Activated naive CD8-positive, alpha-beta T cell treated with anti-CD3 and anti-CD28 coated beads, Interleukin-2, amount 50 U/mL, for 16 hours (primary cell): ENCODE measurements around the gene KRTAP12-3.
"Not testable (repeated sequence)": the region's sequence is repeated elsewhere in the genome, so short reads cannot be mapped to it uniquely, and the experiment has no call there.

Experiments
- DNase-seq: peaks from one replicate; pipeline ENCODE4 v3.0.0-alpha.2; 2020; ENCODE audit warnings: low read depth, low spot score

KRTAP12-3 gene

DNA sequence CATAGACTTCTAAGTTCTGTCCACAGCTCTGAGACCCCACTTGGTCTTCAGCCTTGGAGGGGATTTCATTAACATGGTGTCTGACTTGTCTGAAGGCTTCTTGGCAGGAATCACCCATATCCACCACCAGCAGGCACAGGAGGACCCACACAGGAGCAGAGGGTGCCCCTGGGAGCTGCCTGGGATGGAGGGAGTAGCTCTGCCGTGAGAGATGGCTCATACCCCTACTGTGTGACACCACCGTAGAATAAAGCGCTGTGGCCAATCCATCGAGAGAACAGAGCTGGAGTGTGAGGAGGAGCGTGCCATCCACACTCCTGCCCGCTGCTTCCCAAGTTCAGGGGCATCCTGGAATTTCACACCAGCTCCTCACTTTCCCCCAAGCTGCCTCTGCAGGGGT lies 27.3 kb downstream of the KRTAP12-3 start:
- DNase-seq, result not testable (repeated sequence)

DNA sequence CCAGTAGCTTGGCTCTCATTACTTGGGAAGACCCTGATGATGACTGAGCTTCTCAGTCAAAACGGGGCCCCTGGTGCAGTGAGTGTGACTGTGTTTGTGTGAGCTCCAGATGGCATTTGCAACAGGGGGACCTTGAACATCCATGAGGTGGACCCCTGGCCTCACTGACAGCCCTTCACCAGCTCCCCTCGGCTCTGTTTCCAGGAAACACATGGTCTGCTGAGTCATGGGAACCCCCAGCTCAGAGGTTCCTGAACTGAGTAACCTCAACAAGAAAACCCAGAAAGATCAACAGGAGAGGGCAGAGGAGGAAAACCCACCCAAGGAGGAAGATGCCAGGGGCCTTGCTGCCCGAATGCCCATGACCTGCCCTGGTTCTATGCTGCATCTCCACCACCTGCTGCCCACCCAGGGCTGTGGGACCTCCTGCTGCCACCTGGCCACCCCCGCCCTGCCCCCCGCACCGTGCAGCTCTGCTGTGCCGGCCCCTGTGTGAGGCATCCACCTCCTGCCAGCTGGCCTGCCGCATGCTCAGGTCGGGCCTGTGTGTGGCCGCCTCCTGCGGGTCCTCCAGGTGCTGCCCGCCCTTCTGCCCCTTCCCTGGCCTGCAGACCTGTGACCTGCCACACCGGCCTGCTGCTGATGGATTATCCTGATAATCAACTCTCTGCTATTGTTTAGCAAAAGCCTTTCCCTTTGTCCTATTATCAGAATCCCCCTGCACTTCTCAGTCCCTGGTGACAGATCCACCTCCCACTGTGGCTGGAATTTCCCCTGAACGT lies 28.5 kb downstream of the KRTAP12-3 start:
- DNase-seq, result no peak

DNA sequence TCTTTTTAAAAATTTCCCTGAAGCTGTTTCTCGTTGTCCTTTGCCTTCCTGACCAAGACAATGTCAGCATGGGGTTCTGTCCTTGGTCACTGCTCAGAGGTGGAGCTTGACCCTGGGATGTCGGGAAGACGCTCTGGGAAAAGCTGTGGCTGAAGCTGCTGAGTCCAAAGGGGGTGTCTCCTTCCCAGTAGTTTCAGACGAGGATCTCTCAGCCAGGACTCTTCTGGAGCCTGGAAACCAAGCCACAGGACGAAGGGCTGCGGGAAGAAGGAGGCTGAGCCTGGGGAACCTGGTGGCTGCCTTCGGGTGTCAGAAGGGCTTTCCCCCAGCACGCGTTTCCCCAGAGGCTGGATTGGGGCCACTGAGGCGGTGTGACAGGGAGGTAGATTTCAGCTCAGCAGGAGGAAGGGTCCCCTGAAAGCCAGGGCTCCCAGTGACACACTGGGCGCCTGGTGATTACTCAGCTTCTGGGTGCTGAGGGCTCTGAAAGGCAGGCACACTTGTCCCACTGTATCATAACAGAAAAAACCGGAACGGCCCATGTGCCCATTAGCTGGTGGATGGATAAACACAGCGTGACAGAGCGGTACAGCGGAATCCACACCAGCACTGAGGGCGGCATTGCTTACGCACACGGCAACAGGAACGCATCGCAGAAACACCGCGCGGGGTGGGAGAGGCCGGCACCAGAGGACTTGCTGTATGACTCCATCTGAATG lies 29.3 kb downstream of the KRTAP12-3 start:
- DNase-seq, result no peak

DNA sequence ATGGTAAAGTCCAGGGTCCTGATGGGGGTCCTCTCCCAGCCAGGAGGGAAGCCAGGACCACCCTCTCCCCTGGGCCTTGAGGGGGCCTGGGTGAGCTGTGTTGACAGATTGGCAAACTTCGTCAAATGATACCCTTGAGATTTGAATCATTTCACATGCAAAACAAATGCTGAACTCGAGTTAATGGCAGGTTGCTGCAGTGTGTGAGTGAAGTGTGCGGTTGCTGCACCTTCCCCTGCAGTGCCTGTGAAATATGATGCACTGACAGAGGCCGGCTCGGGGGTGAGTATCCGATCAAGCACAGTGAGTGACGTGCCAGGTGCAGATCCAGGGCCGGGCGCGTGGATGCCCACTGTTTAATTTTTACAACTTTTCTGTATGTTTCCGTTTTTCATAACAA lies 29.9 kb downstream of the KRTAP12-3 start:
- DNase-seq, result no peak

- not testable (repeated sequence) for DNase-seq
Measured at GRCh38 chr21:44689740-44690139, 32.0 kb downstream of the KRTAP12-3 start.

DNA sequence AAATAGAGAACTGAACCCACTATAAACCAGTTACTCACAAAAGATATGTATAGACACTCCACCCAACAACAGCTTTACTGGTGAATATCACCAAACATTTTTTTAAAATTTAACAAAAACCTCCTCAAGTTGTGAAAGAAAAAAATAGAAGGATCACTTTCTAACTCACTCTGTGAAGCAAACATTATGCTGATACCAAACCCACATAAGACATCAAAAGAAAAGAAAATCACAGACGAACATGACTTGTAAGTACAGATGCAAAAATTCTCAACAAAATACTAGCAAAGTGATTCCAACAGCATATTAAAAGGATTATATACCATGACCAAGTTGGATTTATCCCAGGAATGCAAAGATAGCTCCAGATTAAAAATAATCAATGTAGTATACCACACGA lies 34.0 kb downstream of the KRTAP12-3 start:
- DNase-seq, result no peak

GRCh38 chr21:44692798-44693512 lies 35.2 kb downstream of the KRTAP12-3 start:
- DNase-seq, result no peak

DNA sequence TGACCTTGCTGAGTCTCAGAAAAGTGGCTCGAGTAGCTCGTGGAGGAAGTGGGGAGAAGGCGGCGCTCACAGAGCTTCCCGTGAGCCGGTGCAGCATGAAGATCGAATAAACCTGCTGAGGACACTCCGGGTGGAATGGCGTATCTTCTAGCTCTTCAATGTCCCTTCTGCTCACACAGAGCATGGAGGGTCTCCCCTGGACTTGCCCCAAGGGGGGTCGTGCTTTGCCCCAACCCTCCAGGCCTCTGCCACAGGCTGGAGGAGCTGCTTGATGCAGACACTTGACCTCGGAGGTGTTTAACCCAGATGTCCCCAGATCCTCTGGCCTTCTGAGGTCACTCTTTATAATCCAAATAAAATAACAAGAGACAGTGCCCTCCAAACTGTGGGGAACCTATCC lies 37.0 kb downstream of the KRTAP12-3 start:
- DNase-seq, result no peak

DNA sequence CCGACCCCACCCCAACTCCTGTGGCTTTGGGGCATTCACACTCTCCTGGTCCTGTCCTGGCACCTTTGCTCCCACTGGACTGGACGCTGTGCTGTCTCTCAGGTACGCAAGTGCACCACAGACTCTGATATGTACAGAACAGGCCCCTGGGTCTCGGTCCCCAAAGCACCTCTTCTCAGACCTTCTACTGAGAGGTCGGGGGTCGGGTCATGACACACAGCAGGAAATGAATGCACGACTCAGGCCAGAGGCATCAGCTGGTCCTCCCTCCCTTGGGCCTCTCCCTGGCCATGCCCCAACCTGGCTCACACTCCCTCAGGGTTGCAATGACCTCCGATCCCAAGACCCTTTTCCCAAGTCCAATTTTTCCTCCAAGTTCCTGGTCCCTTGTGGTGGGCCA lies 37.5 kb downstream of the KRTAP12-3 start:
- DNase-seq, result no peak

DNA sequence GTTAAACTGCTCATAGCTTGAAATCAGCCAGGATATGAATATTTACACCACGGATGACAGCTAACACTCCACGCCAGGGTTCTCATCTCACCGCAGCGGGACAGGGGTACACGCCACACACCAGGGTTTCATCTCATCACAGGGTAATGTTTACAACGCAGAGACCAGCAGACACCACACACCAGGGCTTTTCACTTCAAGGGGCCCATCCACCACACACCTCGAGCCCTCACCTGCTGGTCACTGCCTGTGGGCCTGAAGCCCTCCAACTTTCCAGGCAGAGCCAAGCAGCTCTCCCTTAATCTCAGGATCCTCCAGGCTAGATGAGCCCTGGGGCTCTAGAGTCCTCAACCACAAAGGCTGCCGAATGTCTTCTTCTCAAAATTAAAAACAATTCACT lies 37.9 kb downstream of the KRTAP12-3 start:
- DNase-seq, result no peak

GRCh38 chr21:44696572-44696971 lies 38.8 kb downstream of the KRTAP12-3 start:
- DNase-seq, result no peak

- DNase-seq, result not testable (repeated sequence)
Measured at GRCh38 chr21:44697172-44697810, 39.6 kb downstream of the KRTAP12-3 start, which contains the start of gene KRTAP10-12. Gene KRTAP10-12, plus strand, starts transcription at chr21:44697172. Its CDS starts 30 bp downstream, at chr21:44697202.

DNA sequence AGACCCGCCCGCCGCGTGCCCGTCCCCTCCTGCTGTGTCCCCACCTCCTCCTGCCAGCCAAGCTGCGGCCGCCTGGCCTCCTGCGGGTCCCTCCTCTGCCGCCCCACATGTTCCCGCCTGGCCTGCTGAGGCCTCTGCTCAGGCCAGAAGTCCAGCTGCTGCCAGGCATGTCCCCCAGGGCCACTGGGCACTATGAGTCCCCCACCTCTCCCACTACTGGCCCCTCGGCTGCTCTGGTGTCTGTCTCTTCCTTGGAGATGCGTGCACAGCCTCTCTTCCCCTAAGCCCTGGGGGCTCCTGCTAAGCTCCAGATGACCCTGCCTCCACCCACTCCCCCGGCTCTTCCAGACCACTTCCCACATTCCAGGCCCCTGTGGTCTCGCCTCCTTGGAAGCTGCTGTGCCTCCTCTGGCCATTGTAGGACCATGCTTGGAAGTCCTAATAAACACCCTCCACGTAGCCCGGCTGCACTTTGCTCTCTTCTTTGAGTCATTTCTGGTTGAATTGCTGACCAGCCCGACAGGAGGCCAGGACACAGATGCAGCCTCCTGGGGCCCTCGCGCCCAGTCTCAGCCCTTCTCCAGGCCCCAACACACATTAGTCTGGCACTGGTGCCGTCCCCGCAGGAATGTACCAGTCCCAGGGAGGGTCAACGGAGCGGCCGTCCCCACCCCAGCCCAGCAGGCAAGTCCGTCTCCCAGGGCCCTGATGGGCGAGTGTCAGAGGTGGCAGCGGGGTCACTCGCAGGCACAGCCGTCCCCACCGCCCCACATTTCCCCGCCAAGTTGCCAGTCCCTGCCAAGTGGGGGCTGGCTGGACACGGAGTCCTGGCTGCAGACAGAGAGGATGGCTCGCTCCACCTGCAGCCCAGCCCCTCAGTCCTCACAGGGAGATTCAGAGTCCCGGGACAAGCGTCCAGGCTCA lies 40.3 kb downstream of the KRTAP12-3 start:
- no peak for DNase-seq

DNA sequence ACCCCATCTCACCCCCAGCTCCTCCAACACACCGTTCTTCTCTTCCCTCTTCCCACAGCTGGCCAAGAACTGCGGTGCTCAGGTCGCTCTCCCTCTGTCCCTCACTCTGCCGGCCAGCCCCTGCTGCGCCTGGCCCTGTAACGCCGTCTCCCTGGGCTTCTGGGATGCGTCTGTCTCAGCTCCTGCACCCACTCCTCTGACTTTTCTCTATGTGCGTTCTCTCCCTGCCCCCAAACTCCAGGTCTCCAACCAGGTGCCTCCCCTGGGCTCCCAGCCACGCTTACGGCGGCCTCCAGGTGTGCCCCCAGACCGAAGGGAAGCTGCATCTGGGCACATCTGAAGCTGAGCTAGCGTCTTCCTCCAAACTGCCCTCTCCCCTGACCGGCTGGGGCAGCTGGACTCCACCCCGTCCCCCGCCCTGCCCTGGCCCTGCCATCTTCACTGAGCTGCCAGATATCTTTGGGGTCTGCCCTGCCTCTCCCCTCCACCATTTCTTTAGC lies 41.8 kb downstream of the KRTAP12-3 start:
- no peak for DNase-seq

DNA sequence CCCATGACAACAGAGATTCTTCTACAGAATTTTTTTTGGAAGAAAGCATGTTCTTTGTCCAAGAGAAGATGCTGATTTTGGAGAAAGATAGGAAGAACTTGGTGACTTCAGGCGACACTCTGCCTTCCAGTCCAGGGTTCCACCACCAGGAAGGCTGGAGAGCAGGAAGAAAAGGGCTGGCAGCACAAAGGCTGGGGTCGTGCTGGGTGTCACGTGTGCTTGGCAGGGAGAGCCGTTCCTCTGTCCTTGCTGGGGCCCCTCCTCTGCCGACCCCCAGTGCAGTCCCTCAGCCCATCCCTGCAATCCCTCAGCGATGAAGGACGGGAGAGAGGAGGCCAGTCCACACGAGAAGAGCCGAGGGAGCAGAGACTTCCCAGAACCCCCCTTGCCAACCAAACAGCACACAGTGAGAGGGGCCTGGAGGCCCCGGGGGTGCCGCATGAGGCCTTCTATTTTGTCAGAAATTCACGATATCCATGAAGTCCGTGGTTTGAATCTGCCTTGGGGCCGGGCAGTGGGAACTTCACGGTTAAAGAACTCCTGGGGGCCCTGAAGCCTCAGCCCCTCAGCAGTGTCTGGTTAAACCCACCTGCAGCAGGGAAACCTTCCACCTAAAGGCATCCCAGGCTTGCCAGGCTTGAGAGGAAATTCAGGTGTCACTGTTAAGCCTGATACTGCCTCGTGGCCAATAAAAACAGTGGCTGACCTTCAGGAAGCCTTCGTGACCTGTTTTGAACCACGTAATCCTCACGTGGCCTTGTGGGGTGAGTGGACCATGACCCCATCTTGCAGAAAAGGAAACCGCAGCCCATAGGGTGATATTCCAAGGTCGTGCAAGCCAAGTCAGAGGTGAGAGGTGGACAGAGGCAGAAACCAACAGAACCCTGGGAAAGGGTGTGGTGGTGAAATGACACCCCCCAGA lies 42.6 kb downstream of the KRTAP12-3 start:
- DNase-seq, result no peak

GRCh38 chr21:44701023-44701400 lies 43.3 kb downstream of the KRTAP12-3 start:
- no peak for DNase-seq

GRCh38 chr21:44701541-44701940 lies 43.8 kb downstream of the KRTAP12-3 start:
- DNase-seq, result no peak

- no peak for DNase-seq
Measured at GRCh38 chr21:44702111-44702972, 44.6 kb downstream of the KRTAP12-3 start.
